Progenitor cell of endocrine pancreas (in vitro differentiated cells): ENCODE results near the gene ZNF865. TPM values are rescaled to one million over a fixed set of nuclear protein-coding genes. Genes with fewer than 3 reads are reported as not detected.

Experiments
- DNase-seq: peaks from one replicate; pipeline ENCODE4 v3.0.0; 2021; ENCODE audit warnings: low spot score; ENCODE audit not compliant: unreplicated experiment
- H3K27ac Mint-ChIP-seq: 2 replicates; pipeline ENCODE4 v1.8.0; 2021; ENCODE audit warnings: mild to moderate bottlenecking, moderate library complexity, mixed read lengths
- H3K27me3 Mint-ChIP-seq: 2 replicates; pipeline ENCODE4 v1.8.0; 2021; ENCODE audit warnings: mixed read lengths
- H3K36me3 Mint-ChIP-seq: 2 replicates; pipeline ENCODE4 v1.8.0; 2022; ENCODE audit warnings: mixed read lengths; ENCODE audit not compliant: insufficient read depth
- H3K4me1 Mint-ChIP-seq: 2 replicates; pipeline ENCODE4 v1.8.0; 2021; ENCODE audit warnings: low read depth, mixed read lengths
- H3K4me3 Mint-ChIP-seq: 2 replicates; pipeline ENCODE4 v1.8.0; 2021; ENCODE audit warnings: low read depth, mild to moderate bottlenecking, moderate library complexity, mixed read lengths
- H3K9me3 Mint-ChIP-seq: 2 replicates; pipeline ENCODE4 v1.8.0; 2021; ENCODE audit warnings: low read depth, mixed read lengths
- total RNA-seq: library from RNA; stranded (reverse); gene quantifications from 2 replicates; pipeline ENCODE4 v1.2.1, GENCODE V29; 2021
- TF ChIP-seq, protein P1 (sequence below): fragments of 200-600 bp; sonication (generic); IDR thresholded peaks from one replicate; pipeline ENCODE4 v1.5.0; 2021; ENCODE audit warnings: antibody characterized with exemption, mild to moderate bottlenecking; ENCODE audit not compliant: unreplicated experiment

Gene ZNF865
- total RNA-seq, 1 donor from 2014 or later: 19.9 TPM

DNA sequence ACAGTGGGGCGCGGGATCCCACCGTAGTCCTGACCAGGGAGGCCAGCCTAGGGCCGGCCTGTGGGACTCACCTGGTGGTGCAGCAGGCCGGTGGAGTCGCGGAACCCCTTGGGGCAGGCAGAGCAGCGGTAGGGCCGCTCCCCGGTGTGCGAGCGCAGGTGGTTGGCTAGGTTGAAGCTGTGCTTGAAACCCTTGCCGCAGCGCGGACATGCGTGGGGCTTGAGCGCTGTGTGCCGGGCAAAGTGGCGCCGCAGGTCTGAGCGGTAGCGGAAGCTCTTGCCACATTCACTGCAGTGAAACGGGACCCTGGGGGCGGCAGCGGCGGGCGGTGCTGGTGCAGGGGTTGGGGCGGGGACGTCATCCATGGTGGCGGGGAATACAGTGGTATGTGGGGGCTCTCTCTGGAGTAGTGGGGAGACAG lies 7.9 kb upstream of the ZNF865 start:
- peaks cover 7% of the 10 kb centered on the region for H3K4me1 Mint-ChIP-seq
- no peak for DNase-seq
- TF ChIP-seq, protein P1, sequence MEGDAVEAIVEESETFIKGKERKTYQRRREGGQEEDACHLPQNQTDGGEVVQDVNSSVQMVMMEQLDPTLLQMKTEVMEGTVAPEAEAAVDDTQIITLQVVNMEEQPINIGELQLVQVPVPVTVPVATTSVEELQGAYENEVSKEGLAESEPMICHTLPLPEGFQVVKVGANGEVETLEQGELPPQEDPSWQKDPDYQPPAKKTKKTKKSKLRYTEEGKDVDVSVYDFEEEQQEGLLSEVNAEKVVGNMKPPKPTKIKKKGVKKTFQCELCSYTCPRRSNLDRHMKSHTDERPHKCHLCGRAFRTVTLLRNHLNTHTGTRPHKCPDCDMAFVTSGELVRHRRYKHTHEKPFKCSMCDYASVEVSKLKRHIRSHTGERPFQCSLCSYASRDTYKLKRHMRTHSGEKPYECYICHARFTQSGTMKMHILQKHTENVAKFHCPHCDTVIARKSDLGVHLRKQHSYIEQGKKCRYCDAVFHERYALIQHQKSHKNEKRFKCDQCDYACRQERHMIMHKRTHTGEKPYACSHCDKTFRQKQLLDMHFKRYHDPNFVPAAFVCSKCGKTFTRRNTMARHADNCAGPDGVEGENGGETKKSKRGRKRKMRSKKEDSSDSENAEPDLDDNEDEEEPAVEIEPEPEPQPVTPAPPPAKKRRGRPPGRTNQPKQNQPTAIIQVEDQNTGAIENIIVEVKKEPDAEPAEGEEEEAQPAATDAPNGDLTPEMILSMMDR: no peak
- no peaks in the 10 kb centered on the region for H3K27me3 Mint-ChIP-seq
- H3K9me3 Mint-ChIP-seq: peaks cover 2% of the 10 kb centered on the region
- peaks cover 32% of the 10 kb centered on the region for H3K36me3 Mint-ChIP-seq
- H3K27ac Mint-ChIP-seq: no peak overlapping the region
- no peak overlapping the region for H3K4me3 Mint-ChIP-seq

DNA sequence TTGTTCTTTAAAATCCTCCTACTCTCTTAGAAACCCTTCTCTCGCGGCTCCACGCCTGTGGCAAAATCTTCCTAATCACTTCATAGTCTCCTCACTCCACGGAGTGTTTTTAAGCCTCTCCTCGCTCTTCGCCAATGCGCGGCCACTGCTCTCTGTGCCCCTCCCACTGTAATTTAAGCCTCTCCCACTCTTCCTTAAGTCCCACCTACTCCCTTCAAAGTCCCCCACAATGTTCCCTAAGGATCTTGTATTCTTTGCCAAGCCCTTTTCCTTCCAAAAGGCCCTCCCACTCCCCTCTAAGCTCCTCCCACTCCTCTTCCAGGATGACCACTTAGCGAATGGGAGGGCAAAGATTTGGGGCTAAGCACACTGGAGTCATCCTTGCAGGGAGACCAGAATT lies 7.4 kb upstream of the ZNF865 start:
- Mint-ChIP-seq H3K9me3 (peaks cover 2% of the 10 kb centered on the region), H3K27me3 (no peaks in the 10 kb centered on the region), H3K4me1 (peaks cover 7% of the 10 kb centered on the region), H3K4me3 (no peak overlapping the region), H3K36me3 (peaks cover 32% of the 10 kb centered on the region), H3K27ac (no peak overlapping the region)
- TF ChIP-seq, protein P1: no peak
- DNase-seq: no peak

DNA sequence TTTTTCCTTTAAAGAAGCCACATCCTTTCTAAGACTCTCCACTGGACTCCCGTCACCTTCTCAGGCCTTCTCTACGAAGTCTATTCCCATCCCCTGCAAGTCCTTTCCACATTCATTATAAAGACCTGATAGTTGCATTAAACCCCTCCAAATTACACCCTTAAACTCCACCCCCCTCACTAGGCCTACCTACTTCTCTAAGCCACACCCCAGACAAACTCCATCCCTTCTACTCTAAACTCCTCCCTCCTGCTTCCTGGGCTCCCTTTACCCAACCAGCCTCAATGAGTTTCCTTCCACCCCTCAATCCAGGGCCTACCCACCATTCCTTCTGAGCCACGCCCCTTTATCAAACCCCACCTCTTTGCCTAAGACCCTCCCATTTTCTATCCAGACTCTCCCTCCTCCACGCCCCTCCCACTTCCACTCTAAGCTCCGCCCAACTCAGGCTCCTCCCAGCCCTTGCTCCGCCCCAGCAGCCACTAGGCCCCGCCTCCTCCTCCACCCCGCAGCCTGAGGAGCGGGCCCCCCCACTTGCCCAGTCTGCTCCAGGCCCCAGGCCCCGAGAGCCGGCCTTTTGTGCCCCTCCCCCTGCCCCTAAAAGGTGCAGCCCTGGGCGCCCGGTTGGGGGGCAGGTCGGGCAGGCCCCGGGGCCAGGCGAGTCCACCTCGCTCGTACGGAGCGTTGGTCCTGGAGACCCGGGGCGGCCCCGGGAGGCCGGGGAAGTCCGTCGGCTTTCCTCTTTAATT lies 6.6 kb upstream of the ZNF865 start:
- TF ChIP-seq, protein P1: no peak
- Mint-ChIP-seq H3K36me3 (peaks cover 29% of the 10 kb centered on the region), H3K9me3 (peaks cover 2% of the 10 kb centered on the region), H3K4me3 (peak overlapping the region; percentile 87), H3K27ac (peak overlapping the region; percentile 100), H3K4me1 (peaks cover 7% of the 10 kb centered on the region), H3K27me3 (no peaks in the 10 kb centered on the region)
- DNase-seq: peak; percentile 92

DNA sequence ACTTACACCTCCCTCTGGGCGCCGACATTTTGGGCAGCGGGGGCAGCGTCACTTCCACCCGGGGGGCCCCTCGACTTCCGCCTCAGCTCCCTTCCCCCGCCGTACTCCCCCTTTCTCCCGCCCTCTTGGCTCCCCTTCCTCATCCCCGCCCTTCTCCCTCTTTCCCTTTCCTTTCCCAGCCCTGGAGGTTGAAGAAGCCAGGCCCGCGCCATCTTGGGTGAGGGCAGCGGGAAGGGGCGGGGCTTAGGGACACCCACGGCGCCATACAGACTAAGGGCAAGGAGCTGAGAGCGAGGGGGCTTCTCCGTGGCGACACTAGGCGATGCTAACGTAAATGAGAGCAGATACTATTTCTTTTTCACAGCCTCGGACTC lies 6.0 kb upstream of the ZNF865 start, which contains the start of gene FIZ1:
Gene FIZ1, minus strand, starts transcription at position 50 of the 374 bp plus-strand sequence. CDS start 1,652 bp downstream, outside the sequence.
- no peaks in the 10 kb centered on the region for H3K27me3 Mint-ChIP-seq
- TF ChIP-seq, protein P1: no peak
- H3K27ac Mint-ChIP-seq: peak within 1 kb of the TSS; percentile 100
- H3K4me1 Mint-ChIP-seq: peaks cover 7% of the 10 kb centered on the region
- peak; percentile 95 for DNase-seq
- H3K36me3 Mint-ChIP-seq: peaks cover 29% of the 10 kb centered on the region
- peaks cover 2% of the 10 kb centered on the region for H3K9me3 Mint-ChIP-seq
- peak within 1 kb of the TSS; percentile 87 for H3K4me3 Mint-ChIP-seq

DNA sequence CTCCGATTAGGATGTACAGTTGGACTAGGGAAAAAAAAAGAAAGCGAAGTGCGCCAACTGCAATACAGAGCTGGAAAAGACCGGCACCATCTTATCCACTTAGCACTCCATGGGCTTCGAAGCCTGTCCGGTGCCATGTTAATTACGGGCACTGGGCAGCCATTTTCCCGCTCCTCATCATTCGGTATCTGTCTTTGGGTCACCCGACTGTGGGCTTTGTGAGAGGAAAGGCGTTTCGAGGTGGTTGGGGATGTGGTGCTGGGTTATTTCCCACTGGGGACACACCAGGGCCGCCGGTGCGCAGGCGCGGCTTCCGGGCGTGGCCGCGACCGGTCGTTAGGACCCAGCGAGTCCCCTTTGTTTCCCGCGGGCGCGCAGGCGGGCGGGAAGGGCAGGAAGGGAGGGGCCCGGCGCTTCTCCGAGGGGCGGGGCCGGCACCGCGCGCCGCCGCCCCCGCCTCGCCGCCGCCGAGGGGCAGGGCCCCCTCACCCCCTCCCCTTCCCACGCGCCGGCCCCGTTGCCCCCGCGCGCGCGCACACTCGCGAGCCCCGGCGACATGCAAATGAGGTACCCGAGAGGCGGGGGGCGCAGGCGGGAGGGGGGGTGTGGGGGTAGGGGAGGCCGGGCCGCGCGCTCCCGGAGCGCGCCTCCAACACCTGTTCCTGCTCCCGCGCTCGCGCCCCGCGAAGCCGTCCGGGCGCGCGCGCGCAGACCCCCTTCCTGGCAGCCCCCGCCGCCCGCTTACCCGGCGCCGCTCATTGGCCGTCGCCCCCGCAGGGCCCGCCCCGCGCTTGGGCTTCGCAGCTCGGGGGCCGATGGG lies 5.4 kb upstream of the ZNF865 start, which contains the start of gene ZNF524:
Gene ZNF524, plus strand, starts transcription at position 447 of the 820 bp plus-strand sequence. CDS start 1,825 bp downstream, outside the sequence.
- Mint-ChIP-seq H3K36me3 (peaks cover 25% of the 10 kb centered on the region), H3K9me3 (peaks cover 2% of the 10 kb centered on the region), H3K27me3 (no peaks in the 10 kb centered on the region), H3K4me3 (peak within 1 kb of the TSS; percentile 87), H3K27ac (peak within 1 kb of the TSS; percentile 100), H3K4me1 (peaks cover 11% of the 10 kb centered on the region)
- peak; percentile 83 for DNase-seq
- TF ChIP-seq, protein P1: no peak
